ENCODE data around the gene PROSER2. TPM values are rescaled to one million over a fixed set of nuclear protein-coding genes. Genes with fewer than 3 reads are reported as not detected.

Gene PROSER2
- total and polyA plus RNA-seq, 9 of the 15 experiments (the other 6 are each of a cell fraction or from before 2014, with no cell fraction given): 0.62 to 14.8 (median 2.9) TPM

GRCh38 chr10:11799736-11800080, 23.4 kb upstream of the PROSER2 start:
- BruUV-seq (replicated peaks): no TSS peak
- Histone ChIP-seq H3K27ac (ENCODE audit: extremely low read depth, low read depth, low read length) (no peak overlapping the region), H2AFZ (ENCODE audit: low read depth, low read length) (no peak overlapping the region), H3K9me3 (replicated peaks; ENCODE audit: control insufficient read depth, insufficient read depth, low read depth, low read length) (no peaks in the 10 kb centered on the region), H3K4me2 (ENCODE audit: insufficient read depth, low read length) (no peak overlapping the region), H4K20me1 (replicated peaks; ENCODE audit: control insufficient read depth, insufficient read depth, low read length) (no peaks in the 10 kb centered on the region), H3K9me1 (ENCODE audit: control insufficient read depth, insufficient read depth, low read length) (no peaks in the 10 kb centered on the region), H3K36me3 (ENCODE audit: control insufficient read depth, insufficient read depth, low read length) (no peaks in the 10 kb centered on the region), H3K4me1 (replicated peaks in 1 of 2; ENCODE audit: control insufficient read depth in 2 of 2, insufficient read depth in 2 of 2, low read length in 2 of 2) (peaks cover 5 to 15% of the 10 kb centered on the region in 2 experiments; a peak in 4 of 5 replicates), H3K27me3 (ENCODE audit: control insufficient read depth in 2 of 2, insufficient read depth in 2 of 2, low read length in 2 of 2) (peaks cover 24 to 42% of the 10 kb centered on the region in 2 experiments; a peak in 4 of 5 replicates), H3K79me2 (ENCODE audit: control insufficient read depth, insufficient read depth, low read length) (no peaks in the 10 kb centered on the region), H3K4me3 (no peak overlapping the region), H3K9ac (ENCODE audit: insufficient read depth in 1 of 2, low read depth in 2 of 2, low read length in 2 of 2) (no peak overlapping the region)
- WGBS (ENCODE audit: insufficient coverage, low coverage, missing lambda C conversion rate): 53% methylated on average over 9 of the region's 9 CpGs
- no peak for FAIRE-seq
- POLR2A ChIA-PET: interaction anchor here (0.7 to 1.7 kb wide), 2 partner anchors 10 to 130 kb away, joined by 3 to 5 read pairs; no protein-coding TSS in a partner anchor
- DNase-seq (ENCODE audit: extremely low read depth in 1 of 4, low spot score in 3 of 4): no peak
- in situ Hi-C loops (cut with MboI): loop anchor here (5.0 to 25.0 kb wide), 2 partner anchors 188 to 913 kb away; no protein-coding TSS in a partner anchor
- CTCF ChIA-PET (ENCODE audit: low intra/inter-chr PET ratio): no interaction called here
- intact Hi-C loops (cut with micrococcal nuclease): no loop called here
- no peak for ATAC-seq
- no peak for TF ChIP-seq BACH1 (tag; IDR thresholded peaks at IDR 0.05)
- no peak for TF ChIP-seq ELF4 (CRISPR knock-in tag; IDR thresholded peaks at IDR 0.05)
- no peak for TF ChIP-seq DACH1 (IDR thresholded peaks at IDR 0.05; ENCODE audit: partially characterized antibody)
- TF ChIP-seq, protein P1, sequence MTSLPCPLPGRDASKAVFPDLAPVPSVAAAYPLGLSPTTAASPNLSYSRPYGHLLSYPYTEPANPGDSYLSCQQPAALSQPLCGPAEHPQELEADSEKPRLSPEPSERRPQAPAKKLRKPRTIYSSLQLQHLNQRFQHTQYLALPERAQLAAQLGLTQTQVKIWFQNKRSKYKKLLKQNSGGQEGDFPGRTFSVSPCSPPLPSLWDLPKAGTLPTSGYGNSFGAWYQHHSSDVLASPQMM (CRISPR knock-in tag; IDR thresholded peaks at IDR 0.05): no peak
- TF ChIP-seq ZNF785 (CRISPR knock-in tag; IDR thresholded peaks at IDR 0.05): no peak
- TF ChIP-seq KAT7 (CRISPR knock-in tag; IDR thresholded peaks at IDR 0.05; ENCODE audit: borderline replicate concordance): no peak
- no peak for TF ChIP-seq SRSF3 (IDR thresholded peaks at IDR 0.05; ENCODE audit: insufficient read depth, low read length)
- no peak for TF ChIP-seq NBN (IDR thresholded peaks at IDR 0.05; ENCODE audit: low read depth)
- no peak for TF ChIP-seq ZNF77 (CRISPR knock-in tag; IDR thresholded peaks at IDR 0.05)
- TF ChIP-seq, protein P2, sequence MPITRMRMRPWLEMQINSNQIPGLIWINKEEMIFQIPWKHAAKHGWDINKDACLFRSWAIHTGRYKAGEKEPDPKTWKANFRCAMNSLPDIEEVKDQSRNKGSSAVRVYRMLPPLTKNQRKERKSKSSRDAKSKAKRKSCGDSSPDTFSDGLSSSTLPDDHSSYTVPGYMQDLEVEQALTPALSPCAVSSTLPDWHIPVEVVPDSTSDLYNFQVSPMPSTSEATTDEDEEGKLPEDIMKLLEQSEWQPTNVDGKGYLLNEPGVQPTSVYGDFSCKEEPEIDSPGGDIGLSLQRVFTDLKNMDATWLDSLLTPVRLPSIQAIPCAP (CRISPR knock-in tag; IDR thresholded peaks at IDR 0.05; ENCODE audit: borderline replicate concordance): no peak
- TF ChIP-seq NFXL1 (CRISPR knock-in tag; IDR thresholded peaks at IDR 0.05): no peak
- TF ChIP-seq, protein P3, sequence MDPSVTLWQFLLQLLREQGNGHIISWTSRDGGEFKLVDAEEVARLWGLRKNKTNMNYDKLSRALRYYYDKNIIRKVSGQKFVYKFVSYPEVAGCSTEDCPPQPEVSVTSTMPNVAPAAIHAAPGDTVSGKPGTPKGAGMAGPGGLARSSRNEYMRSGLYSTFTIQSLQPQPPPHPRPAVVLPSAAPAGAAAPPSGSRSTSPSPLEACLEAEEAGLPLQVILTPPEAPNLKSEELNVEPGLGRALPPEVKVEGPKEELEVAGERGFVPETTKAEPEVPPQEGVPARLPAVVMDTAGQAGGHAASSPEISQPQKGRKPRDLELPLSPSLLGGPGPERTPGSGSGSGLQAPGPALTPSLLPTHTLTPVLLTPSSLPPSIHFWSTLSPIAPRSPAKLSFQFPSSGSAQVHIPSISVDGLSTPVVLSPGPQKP (CRISPR knock-in tag; IDR thresholded peaks at IDR 0.05): no peak
- TF ChIP-seq ZC3H11A (IDR thresholded peaks at IDR 0.05; ENCODE audit: low read depth, low read length): no peak
- no peak for TF ChIP-seq MITF (IDR thresholded peaks at IDR 0.05)
